HG03575 (cell line): Measurements from ENCODE around the gene CCNB1IP1.
"Not testable (repeated sequence)": the region's sequence is repeated elsewhere in the genome, so short reads cannot be mapped to it uniquely, and the experiment has no call there.

Experiments
- ATAC-seq: cut with Tn5 transposase; IDR thresholded peaks from one replicate; pipeline ENCODE4 v1.9.1; 2021; ENCODE audit not compliant: unreplicated experiment, insufficient number of reproducible peaks, low FRiP score; ENCODE audit errors: extremely low read depth

CCNB1IP1 gene

DNA sequence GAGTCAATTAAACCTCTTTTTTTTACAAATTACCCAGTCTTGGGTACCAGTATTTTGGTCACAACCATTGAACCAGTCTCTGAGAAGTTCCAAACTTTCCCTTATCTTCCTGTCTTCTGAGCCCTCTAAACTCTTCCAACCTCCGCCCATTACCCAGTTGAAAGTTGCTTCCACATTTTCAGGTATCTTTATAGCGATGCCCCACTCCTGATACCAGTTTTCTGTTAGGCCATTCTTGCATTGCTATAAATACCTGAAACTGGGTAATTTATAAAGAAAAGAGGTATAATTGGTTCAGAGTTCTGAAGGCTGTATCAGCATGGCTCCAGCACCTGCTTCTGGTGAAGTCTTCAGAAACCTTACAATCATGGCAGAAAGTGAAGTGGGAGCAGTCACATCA is 59.0 kb downstream of the CCNB1IP1 start:
- no peak for ATAC-seq

DNA sequence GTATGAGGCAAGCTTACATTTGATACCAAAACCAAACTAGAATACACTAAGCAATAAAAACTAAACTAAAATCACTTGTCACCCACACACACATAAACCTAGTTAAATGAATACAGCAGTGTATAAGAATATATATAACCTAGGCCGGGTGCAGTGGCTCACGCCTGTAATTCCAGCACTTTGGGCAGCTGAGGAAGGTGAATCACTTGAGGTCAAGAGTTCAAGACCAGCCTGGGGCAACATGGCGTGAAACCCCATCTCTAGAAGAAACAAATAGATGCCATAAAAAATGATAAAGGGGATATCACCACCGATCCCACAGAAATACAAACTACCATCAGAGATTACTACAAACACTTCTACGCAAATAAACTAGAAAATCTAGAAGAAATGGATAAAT is 68.7 kb downstream of the CCNB1IP1 start:
- not testable (repeated sequence) for ATAC-seq

DNA sequence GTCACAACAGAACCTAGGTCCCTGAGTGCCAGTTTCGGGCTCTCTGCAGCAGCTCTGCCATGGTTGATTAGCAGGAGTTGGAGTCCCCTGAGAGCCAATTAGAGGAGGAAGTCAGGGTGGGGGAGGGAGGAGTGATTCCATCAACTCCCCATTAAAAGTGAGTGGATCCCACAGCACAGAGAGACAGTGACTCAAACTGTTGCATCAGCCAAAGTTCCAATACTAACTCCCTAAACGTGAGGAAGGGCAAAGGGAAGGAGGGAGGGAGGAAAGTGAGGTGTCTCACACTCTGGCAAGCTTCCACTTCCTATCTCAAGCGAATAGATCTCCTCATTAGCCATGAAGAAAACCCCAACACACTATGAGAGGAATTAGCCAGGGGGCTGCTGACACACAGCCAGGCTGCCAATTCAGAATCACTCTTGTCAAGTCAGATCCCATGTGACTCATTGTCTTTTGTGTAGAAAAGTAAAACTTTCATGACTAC is 70.4 kb downstream of the CCNB1IP1 start:
- no peak for ATAC-seq
